ENCODE results near the gene CNTNAP4.

The CNTNAP4 gene

GRCh38 chr16:76309639-76310335 is 32.6 kb downstream of the CNTNAP4 start:
- DNase-seq = no peak

- DNase-seq = no peak
Observed at GRCh38 chr16:76311260-76311659, 34.1 kb downstream of the CNTNAP4 start.

- DNase-seq = no peak
Observed at GRCh38 chr16:76318565-76318964, 41.4 kb downstream of the CNTNAP4 start.

GRCh38 chr16:76329106-76329505 is 51.9 kb downstream of the CNTNAP4 start:
- DNase-seq = no peak

GRCh38 chr16:76335180-76335974 is 58.2 kb downstream of the CNTNAP4 start:
- no peak for DNase-seq

- DNase-seq = no peak
Observed at GRCh38 chr16:76336112-76336511, 58.9 kb downstream of the CNTNAP4 start.

GRCh38 chr16:76338472-76338871 is 61.3 kb downstream of the CNTNAP4 start:
- no peak for DNase-seq

GRCh38 chr16:76343769-76344168 is 66.6 kb downstream of the CNTNAP4 start:
- DNase-seq = no peak

- no peak for DNase-seq
Observed at GRCh38 chr16:76345163-76345661, 68.0 kb downstream of the CNTNAP4 start.

- DNase-seq = no peak
Observed at GRCh38 chr16:76346210-76346609, 69.0 kb downstream of the CNTNAP4 start.

GRCh38 chr16:76351441-76351840 is 74.2 kb downstream of the CNTNAP4 start:
- DNase-seq = no peak

- no peak for DNase-seq
Observed at GRCh38 chr16:76360404-76360803, 83.2 kb downstream of the CNTNAP4 start.

- no peak for DNase-seq
Observed at GRCh38 chr16:76370344-76370743, 93.1 kb downstream of the CNTNAP4 start.

GRCh38 chr16:76371441-76371840 is 94.2 kb downstream of the CNTNAP4 start:
- no peak for DNase-seq

- DNase-seq = no peak
Observed at GRCh38 chr16:76373998-76374397, 96.8 kb downstream of the CNTNAP4 start.

- no peak for DNase-seq
Observed at GRCh38 chr16:76376988-76377387, 99.8 kb downstream of the CNTNAP4 start.

GRCh38 chr16:76378020-76378419 is 100.8 kb downstream of the CNTNAP4 start:
- no peak for DNase-seq

GRCh38 chr16:76381096-76381495 is 103.9 kb downstream of the CNTNAP4 start:
- no peak for DNase-seq

GRCh38 chr16:76385601-76386230 is 108.5 kb downstream of the CNTNAP4 start:
- DNase-seq = no peak

- DNase-seq = no peak
Observed at GRCh38 chr16:76386784-76387183, 109.6 kb downstream of the CNTNAP4 start.

- no peak for DNase-seq
Observed at GRCh38 chr16:76387994-76388393, 110.8 kb downstream of the CNTNAP4 start.

- no peak for DNase-seq
Observed at GRCh38 chr16:76389126-76389525, 111.9 kb downstream of the CNTNAP4 start.

- DNase-seq = no peak
Observed at GRCh38 chr16:76390476-76390875, 113.3 kb downstream of the CNTNAP4 start.

GRCh38 chr16:76396977-76397376 is 119.8 kb downstream of the CNTNAP4 start:
- no peak for DNase-seq
